Pancreas (tissue), 10 donors: ENCODE measurements around the gene SETBP1. TPM values are rescaled to one million over a fixed set of nuclear protein-coding genes. Genes with fewer than 3 reads are reported as not detected.
A peak's percentile ranks its signal among the peaks of the same experiment; 100 is the strongest.
"Not testable (repeated sequence)": the region's sequence is repeated elsewhere in the genome, so short reads cannot be mapped to it uniquely, and the experiment has no call there.

Experiments used
- ATAC-seq, 4 donors: fragments of 200-7000 bp; cut with Tn5 transposase; one replicate each; pipeline versions ENCODE4 v1.8.0 to v1.9.1; 2020; ENCODE audit warnings: mild to moderate bottlenecking in 4 of 4, moderate library complexity in 4 of 4
- DNase-seq, 6 donors: peaks; one replicate each; pipeline ENCODE4 v3.0.0-alpha.2; 2020
- FAIRE-seq: peaks from 2 replicates; lab custom pipeline; 2012; peaks lifted over from hg19 to GRCh38; lab: Jason Lieb, UNC
- H3K27ac ChIP-seq, 4 donors: fragments of 200-600 bp; sonication (generic); 1 replicate in 3 of 4; 2 replicates in 1 of 4; pipeline versions ENCODE4 v1.5.0 to v1.8.0; 2020
- H3K27me3 ChIP-seq, 4 donors: fragments of 200-600 bp; one replicate each; pipeline ENCODE4 v1.8.0; 2021
- H3K36me3 ChIP-seq, 3 donors: fragments of 200-600 bp; sonication (generic) in 1 of 3; one replicate each; pipeline versions ENCODE4 v1.5.0 to v1.8.0; 2020 to 2021
- H3K4me1 ChIP-seq, 3 donors: fragments of 200-600 bp; one replicate each; pipeline ENCODE4 v1.8.0; 2021
- H3K4me3 ChIP-seq, 4 donors: fragments of 200-600 bp; sonication (generic) in 2 of 4; one replicate each; pipeline versions ENCODE4 v1.5.0 to v1.8.0; 2020 to 2021
- H3K9me3 ChIP-seq, 4 donors: fragments of 200-600 bp; one replicate each; pipeline ENCODE4 v1.8.0; 2021
- WGBS, 2 donors: extraction: QIAGEN DNeasy Blood & Tissue Kit; methylation state at CpG; one replicate each; pipeline ENCODE4 v1.1.7; 2013; 5-methylcytosine and 5-hydroxymethylcytosine counted together
- intact Hi-C, 3 donors: fragments of 100-400 bp; cut with DNase I; formaldehyde crosslinking; loops; one replicate each; pipeline versions ENCODE4 v1.11.1 to v1.14.2; 2022
- polyA plus RNA-seq, 2 donors: library from polyadenylated mRNA; stranded (reverse); fragments of 200-250 nt; gene quantifications; one replicate each; pipeline ENCODE4 v1.2.3, GENCODE V29; 2013
- total RNA-seq, 6 donors: library from RNA; stranded (reverse); fragmentation: NEBNext Ultra II Directional in 4 of 6; extraction: Animal tissue kit (Norgen Biotek cat#: 25700) in 4 of 6; gene quantifications; one replicate each; pipeline versions ENCODE4 v1.2.1 to v1.2.4, GENCODE V29; 2021 to 2023
- TF ChIP-seq, protein P1 (sequence below), 4 donors: fragments of 200-600 bp; sonication (generic) in 3 of 4; IDR thresholded peaks; one replicate each; pipeline versions ENCODE4 v1.5.0 to v1.8.0; 2021; ENCODE audit warnings: antibody characterized with exemption in 4 of 4
- donor health status: healthy with polysubstance abuse.
- donor health status: DM: no; HTN: no; CAD: no; lungs with moderate emphysema.
- donor health status: DM: no; HTN: no; CAD: no.
- donor health status: control.
- donor health status: control.
- donor health status: Bipolar disorder and iron deficiency.
- donor health status: DM: yes; HTN: yes; CAD: no.
- donor health status: DM: no; HTN: no; CAD: no.
- donor health status: DM: no; HTN: no; CAD: no.
- donor health status: DM: yes; HTN: yes; CAD: no.

SETBP1 gene
- total and polyA plus RNA-seq, 8 donors = 3.9 to 24.0 (median 18.1) TPM

DNA sequence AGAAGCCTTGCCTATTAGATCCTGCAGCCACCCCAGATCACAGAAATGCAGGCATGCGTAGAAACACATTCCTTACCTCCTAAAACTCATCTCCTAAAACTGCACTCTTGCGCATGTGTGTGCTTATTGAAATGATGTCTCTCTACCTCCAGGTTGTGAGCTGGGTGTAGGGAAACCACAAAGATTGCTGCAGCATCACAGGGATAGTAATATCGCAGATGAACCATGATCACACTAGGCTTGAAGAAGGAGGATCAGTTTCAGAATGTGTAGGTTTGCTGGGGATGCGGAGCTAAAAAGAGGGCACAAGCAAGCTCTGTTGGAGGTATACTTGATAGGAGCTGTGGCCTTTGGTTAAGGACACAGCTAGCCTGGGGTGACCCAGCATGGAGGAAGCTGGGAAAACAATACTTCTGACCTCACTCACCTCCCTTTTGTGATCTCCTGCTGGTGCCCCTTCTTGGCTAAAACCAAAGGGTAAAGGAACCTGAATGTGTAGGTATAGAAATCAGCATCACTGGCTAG is 118.8 kb downstream of the SETBP1 start:
- peak overlapping the region in 3 of 4 donors; percentile 26 to 85 (median 83) for H3K27ac ChIP-seq
- no peak for DNase-seq
- H3K9me3 ChIP-seq = no peaks in the 10 kb centered on the region
- TF ChIP-seq, protein P1, sequence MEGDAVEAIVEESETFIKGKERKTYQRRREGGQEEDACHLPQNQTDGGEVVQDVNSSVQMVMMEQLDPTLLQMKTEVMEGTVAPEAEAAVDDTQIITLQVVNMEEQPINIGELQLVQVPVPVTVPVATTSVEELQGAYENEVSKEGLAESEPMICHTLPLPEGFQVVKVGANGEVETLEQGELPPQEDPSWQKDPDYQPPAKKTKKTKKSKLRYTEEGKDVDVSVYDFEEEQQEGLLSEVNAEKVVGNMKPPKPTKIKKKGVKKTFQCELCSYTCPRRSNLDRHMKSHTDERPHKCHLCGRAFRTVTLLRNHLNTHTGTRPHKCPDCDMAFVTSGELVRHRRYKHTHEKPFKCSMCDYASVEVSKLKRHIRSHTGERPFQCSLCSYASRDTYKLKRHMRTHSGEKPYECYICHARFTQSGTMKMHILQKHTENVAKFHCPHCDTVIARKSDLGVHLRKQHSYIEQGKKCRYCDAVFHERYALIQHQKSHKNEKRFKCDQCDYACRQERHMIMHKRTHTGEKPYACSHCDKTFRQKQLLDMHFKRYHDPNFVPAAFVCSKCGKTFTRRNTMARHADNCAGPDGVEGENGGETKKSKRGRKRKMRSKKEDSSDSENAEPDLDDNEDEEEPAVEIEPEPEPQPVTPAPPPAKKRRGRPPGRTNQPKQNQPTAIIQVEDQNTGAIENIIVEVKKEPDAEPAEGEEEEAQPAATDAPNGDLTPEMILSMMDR (IDR thresholded peaks at IDR 0.05) = no peak
- no peaks in the 10 kb centered on the region for H3K27me3 ChIP-seq
- FAIRE-seq = no peak
- WGBS, 2 donors = 87 to 92% methylated on average over 4 of the region's 4 CpGs
- intact Hi-C loops = no loop called here
- peaks cover 32 to 58% (median 56%) of the 10 kb centered on the region in 3 donors for H3K4me1 ChIP-seq
- peak in 3 of 4 donors; percentile 1 for ATAC-seq
- no peak overlapping the region for H3K4me3 ChIP-seq
- H3K36me3 ChIP-seq = no peaks in the 10 kb centered on the region

- peak overlapping the region in 3 of 4 donors; percentile 26 to 85 (median 83) for H3K27ac ChIP-seq
- intact Hi-C loops = loop anchor here in 1 of 3 donors (10.0 kb wide), 1 partner anchor 115 kb away; the partner anchor contains the start of gene SETBP1
- peaks cover 32 to 58% (median 56%) of the 10 kb centered on the region in 3 donors for H3K4me1 ChIP-seq
- FAIRE-seq (no peak), DNase-seq (peak in 1 of 6 donors; percentile 53), ATAC-seq (peak; percentile 36 to 61 (median 56))
- 0 to 7% methylated on average over 1 of the region's 1 CpG for WGBS, 2 donors
- no peaks in the 10 kb centered on the region for H3K36me3 ChIP-seq
- no peaks in the 10 kb centered on the region for H3K27me3 ChIP-seq
- TF ChIP-seq, protein P1 (IDR thresholded peaks at IDR 0.05) = no peak
- no peaks in the 10 kb centered on the region for H3K9me3 ChIP-seq
- H3K4me3 ChIP-seq = no peak overlapping the region
These were observed 119.3 kb downstream of the SETBP1 start for GRCh38 chr18:44799907-44800421.

GRCh38 chr18:44800766-44801165 is 120.1 kb downstream of the SETBP1 start:
- not testable (repeated sequence) for H3K27me3 ChIP-seq, DNase-seq, ATAC-seq, H3K4me3 ChIP-seq, FAIRE-seq, H3K36me3 ChIP-seq, H3K9me3 ChIP-seq
- Histone ChIP-seq H3K27ac (peak overlapping the region in 2 of 4 donors; percentile 83 to 85), H3K4me1 (peaks cover 30 to 61% (median 60%) of the 10 kb centered on the region in 3 donors)
- intact Hi-C loops = loop anchor here in 1 of 3 donors (10.0 kb wide), 1 partner anchor 116 kb away; the partner anchor contains the start of gene SETBP1
- WGBS, 2 donors = 91 to 92% methylated on average over 8 of the region's 8 CpGs

DNA sequence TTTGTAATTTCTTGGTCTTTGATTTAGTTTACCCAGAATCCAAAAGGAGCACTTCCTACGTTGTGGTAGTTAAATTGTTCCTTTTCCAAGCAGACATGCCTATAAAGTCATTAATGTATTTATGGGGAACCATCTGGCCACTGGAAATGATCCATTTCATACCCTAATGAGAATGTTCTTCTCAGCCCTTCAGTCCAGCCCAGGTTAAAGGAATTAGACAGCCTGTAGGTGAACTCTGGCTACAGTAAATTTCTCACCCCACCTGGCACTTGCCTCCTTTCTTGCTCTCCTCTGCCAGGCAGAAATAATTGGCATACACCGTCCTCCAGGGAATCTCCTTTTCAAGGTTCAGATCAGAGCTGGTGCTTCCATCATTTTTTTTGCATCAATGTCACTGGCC is 121.1 kb downstream of the SETBP1 start:
- FAIRE-seq (no peak), DNase-seq (no peak), ATAC-seq (no peak)
- Histone ChIP-seq H3K27me3 (no peaks in the 10 kb centered on the region), H3K9me3 (no peaks in the 10 kb centered on the region), H3K27ac (peak overlapping the region in 1 of 4 donors; percentile 80), H3K4me3 (no peak overlapping the region), H3K4me1 (peaks cover 31 to 65% (median 55%) of the 10 kb centered on the region in 3 donors), H3K36me3 (no peaks in the 10 kb centered on the region)
- 65 to 75% methylated on average over 2 of the region's 2 CpGs for WGBS, 2 donors
- intact Hi-C loops = loop anchor here in 1 of 3 donors (10.0 kb wide), 1 partner anchor 117 kb away; the partner anchor contains the start of gene SETBP1
- TF ChIP-seq, protein P1 (IDR thresholded peaks at IDR 0.05) = no peak

GRCh38 chr18:44802508-44802907 is 121.8 kb downstream of the SETBP1 start:
- DNase-seq (no peak), FAIRE-seq (no peak), ATAC-seq (peak in 1 of 4 donors; percentile 6)
- Histone ChIP-seq H3K27ac (peak overlapping the region; percentile 39 to 80 (median 54)), H3K4me1 (peaks cover 31 to 67% (median 51%) of the 10 kb centered on the region in 3 donors), H3K27me3 (no peaks in the 10 kb centered on the region), H3K9me3 (no peaks in the 10 kb centered on the region), H3K4me3 (no peak overlapping the region), H3K36me3 (no peaks in the 10 kb centered on the region)
- TF ChIP-seq, protein P1 (IDR thresholded peaks at IDR 0.05) = no peak
- 39 to 53% methylated on average over 3 of the region's 3 CpGs for WGBS, 2 donors
- intact Hi-C loops = loop anchor here in 1 of 3 donors (10.0 kb wide), 1 partner anchor 118 kb away; the partner anchor contains the start of gene SETBP1
